ENCODE data around the gene C17orf114.

C17orf114 gene

DNA sequence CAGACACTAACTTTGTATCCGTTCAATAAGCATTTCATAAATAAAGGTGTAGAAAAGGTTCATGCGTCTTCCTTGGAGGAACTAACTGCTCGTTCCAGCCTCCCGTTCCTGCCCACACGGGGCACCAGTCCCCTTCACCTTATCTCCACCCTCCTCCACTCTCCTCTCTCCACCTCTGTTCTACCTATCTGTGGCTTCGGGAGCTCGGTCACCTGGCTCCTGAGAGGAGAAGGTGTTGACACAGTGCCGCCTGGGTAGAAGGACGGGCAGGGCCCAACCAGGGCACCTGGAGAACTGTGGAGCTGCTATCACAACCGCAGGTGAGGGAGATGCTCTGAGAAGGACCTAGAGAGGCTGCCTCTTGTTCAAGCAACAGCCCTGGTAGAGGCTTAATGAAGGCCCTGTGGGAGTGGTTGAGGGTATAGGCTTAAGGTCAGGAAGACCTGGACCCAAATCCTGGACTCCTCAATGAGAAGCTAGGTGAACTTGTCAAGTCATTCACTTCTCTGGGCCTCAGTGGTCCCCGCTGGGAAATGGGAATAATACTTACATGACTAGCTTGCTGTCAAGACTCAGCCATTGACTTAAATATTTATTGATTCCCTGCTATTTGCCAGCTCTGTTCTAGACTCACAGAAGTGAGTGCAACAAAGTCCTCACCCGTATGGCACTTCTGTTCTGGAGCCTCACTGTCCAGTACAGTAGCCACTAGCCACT is 21.4 kb upstream of the C17orf114 start:
- no peak for DNase-seq (ENCODE audit: low read depth in 2 of 2)

DNA sequence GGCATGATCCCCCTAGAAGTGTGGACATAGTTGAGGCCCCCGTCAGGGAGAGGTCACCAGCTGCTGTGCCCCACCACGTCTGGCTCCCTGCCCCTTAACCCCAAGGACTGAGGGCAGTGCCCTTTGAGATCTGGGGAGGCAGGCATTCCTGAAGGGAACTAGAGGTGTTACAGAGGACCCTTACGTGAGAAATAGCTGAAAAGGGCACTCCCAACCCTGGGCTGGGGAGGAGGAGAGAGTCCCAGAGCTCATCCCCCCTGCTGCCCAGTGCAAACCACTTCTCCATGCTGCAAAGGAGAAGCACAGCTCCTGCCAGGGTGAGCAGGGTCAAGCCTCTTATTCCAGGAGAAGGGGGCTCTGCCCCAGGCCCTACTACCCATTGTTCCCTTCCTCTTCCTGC is 20.7 kb upstream of the C17orf114 start:
- DNase-seq (ENCODE audit: low read depth in 2 of 2): no peak

DNA sequence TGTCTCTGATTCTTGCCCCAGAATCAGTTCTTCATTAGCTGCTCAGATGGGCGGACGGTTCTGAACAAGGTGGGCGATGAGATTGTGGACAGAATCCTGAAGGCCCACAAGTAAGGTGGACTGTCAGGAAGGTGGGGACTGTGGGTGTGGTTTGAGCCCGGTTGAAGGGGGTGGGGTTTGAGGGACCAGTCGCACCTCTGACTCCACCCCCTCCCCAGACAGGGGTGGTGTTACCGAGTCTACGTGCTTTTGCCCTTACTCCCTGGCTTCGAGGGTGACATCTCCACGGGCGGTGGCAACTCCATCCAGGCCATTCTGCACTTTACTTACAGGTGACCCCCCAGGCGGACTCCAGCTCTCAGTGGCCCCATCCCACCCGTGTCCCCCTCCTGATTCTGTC is 16.1 kb upstream of the C17orf114 start:
- DNase-seq (ENCODE audit: low read depth in 2 of 2): no peak

DNA sequence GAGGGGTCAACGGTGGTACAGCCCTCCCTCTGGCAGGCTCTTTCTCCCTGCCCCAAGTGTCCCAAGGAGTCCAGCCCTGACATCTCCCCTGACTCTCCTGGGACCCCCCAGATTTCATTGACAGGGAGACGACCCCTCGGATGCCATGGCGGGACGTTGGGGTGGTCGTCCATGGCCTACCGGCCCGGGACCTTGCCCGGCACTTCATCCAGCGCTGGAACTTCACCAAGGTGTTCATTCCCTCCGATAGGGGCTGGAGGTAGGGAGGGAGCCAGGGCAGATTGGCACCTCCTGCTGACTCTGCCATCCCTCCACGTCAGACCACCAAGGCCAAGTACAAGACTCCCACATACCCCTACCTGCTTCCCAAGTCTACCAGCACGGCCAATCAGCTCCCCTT is 14.7 kb upstream of the C17orf114 start:
- no peak for DNase-seq (ENCODE audit: low read depth in 2 of 2)

DNA sequence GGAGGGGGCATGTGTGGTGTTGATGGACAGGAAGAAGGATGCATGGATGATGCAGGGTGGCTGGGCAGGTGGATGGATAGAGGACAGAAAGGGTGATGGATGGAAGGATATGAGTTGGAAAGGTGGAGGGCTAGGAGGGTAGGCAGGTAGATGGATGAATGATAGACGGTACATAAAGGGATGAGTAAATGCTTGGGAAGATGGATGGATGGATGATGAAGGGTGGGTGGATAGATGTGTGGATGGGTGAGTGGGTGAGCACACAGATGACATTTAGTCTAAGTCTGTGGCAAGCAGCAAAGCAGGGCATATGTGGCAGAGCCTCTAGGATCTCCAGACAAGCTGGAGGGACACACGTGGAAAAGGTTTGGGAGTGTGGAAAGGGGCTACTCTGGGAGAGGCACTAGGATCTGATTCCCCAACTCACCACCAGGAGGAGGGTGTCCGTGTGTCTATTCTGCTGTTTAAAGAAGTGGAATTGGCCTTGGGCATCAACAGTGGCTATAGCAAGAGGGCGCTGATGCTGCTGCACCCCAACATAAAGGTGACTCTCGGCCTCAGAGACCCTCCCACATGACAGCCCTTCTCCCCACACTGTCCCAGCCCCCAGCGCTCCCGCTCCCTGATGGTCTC is 13.0 kb upstream of the C17orf114 start:
- no peak for DNase-seq (ENCODE audit: low read depth in 2 of 2)

DNA sequence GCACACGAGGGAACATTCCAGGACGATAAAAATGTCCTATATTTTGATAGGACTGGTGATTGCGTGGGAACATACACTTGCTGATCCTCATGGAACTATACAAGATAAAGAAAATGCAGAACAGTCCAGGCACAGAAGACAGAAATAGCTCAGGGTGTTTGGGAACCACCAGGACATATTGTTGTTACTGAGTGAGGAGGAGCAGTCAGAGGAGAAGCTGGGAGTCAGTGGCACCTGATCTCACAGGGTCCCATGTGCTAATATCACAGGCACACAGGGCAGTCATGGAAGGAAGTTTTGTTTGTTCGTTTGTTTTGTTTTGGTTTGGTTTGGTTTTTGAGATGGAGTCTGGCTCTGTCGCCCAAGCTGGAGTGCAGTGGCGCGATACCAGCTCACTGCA is 10.6 kb upstream of the C17orf114 start:
- no peak for DNase-seq (ENCODE audit: low read depth in 2 of 2)

DNA sequence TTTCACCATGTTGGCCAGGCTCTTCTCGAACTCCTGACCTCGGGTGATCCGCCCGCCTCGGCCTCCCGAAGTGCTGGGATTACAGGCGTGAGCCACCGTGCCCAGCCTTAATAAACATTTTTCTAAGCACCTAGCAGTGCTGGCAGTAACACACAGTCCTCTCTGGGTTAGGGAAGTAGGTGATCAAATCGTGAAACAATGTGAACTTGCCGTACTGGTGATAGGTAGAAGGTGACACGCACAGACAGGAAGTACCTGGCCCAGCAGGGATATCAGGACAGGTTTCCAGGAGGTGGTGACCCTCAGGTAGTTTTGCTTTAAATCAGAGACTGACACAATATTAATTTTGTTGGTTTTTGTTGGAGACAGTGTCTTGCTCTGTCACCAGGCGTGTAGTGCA is 9.3 kb upstream of the C17orf114 start:
- no peak for DNase-seq (ENCODE audit: low read depth in 2 of 2)

DNA sequence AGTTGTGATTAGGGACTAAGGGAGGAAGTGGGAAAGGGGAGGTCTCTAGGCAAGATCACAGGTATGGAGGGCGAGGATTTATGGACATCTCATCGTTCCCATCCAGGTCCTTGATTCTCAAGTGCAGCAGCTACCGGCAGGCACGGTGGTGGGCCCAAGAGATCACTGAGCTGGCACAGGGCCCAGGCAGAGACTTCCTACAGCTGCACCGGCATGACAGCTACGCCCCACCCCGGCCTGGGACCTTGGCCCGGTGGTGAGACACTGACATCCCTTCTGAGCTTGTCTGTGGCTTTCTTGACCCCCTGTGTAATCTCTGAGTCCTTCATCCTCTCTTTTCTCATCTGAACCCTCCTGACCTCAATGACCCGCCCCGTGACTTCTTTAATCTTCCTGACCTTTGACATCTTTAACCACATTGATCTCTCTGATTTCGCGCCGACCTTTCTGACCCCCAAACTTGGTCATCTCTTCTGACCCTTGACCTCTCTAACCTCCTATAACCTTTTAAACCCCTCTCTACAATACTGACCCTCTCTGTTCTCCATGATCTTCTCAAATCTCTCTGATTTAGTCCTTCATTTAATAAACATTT is 8.7 kb upstream of the C17orf114 start:
- no peak for DNase-seq (ENCODE audit: low read depth in 2 of 2)

DNA sequence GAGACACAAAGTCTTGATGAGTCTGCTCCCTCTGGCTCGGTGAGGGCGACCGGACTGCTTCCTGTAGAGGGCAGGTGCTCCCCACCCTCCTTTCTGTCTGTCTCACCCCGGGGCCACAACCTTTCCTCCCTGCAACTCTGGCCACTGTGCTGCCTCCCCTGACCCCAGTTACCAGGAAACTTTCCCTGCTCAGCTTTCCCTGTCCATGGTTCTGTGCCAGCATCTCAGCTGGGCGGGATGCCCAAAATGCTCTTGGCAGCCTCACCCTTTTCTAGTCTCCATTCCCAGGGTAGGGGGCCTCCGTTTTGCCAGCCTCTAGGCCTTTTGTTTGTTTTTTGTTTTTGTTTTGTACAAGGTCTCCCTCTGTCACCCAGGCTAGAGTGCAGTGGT is 6.2 kb upstream of the C17orf114 start:
- DNase-seq (ENCODE audit: low read depth in 2 of 2): no peak

DNA sequence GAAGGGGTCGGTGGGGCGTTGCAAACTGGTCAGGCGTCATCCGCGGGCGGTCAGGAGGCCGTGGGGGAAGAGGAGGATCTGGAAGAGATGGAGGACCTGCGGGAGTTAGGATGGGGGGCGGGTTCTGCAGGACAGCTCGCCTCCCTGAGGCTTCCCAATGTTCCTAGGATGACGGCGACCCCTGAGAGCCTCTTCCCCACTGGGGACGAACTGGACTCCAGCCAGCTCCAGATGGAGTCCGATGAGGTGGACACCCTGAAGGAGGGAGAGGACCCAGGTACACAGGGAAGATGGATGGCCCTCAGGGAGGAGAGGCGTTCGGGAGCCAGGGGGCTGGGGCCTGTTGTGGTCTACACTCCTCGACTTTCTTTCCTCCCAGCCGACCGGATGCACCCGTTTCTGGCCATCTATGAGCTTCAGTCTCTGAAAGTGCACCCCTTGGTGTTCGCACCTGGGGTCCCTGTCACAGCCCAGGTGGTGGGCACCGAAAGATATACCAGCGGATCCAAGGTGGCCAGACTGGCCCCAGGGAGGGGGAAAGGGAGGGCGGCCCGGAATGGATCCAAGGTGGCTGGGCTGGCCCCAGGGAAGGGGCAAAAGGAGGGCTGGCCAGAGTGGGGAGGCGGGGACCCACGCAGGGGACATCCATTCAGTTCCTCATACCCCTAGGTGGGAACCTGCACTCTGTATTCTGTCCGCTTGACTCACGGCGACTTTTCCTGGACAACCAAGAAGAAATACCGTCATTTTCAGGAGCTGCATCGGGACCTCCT is 5.7 kb upstream of the C17orf114 start:
- no peak for DNase-seq (ENCODE audit: low read depth in 2 of 2)

DNA sequence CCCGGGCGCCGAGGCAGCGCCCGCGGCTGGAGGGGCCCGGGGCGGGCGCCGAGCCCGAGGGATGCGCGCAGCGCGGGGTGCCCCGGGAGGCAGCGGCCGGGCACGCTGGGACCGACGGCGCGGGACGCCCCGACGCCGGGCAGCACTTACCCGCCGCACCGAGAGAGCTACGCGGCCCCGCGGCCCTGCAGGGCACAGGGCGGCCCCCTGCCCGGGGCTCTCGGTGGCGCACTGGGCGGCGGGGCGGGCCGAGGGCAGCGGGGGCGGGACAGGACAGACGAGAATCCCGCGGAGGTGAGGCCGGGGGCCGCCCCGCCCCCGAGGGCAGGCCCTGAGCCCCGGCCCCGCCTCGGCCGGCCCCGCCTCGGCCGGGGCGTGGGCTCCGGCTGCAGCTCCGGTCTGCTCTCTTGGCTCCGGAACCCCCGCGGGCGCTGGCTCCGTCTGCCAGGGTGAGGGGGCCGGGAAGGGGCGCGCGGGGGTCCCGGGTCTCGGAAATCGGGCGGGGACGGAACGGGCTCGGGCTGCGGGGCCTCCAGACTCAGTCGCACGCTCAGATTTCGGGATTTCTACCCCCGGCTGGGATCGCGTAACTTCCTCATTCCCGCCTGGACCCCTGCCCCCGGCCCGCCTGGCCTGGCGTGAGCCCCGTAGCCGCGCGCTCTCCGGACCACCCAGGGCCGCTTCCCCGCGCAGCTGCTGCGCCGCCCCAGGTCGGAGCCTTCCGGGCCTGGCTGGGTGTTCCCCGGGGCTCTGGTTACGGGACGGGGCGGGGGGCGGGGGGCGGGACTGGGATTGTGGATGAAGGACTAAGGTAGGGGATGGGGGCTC is 4.9 kb upstream of the C17orf114 start, which contains the start of gene PLD2:
PLD2 (plus strand) TSS at position 376 of the 828 bp plus-strand sequence. CDS start 621 bp downstream, outside the sequence.
- DNase-seq (ENCODE audit: low read depth in 2 of 2): peak; percentile 75 to 88

DNA sequence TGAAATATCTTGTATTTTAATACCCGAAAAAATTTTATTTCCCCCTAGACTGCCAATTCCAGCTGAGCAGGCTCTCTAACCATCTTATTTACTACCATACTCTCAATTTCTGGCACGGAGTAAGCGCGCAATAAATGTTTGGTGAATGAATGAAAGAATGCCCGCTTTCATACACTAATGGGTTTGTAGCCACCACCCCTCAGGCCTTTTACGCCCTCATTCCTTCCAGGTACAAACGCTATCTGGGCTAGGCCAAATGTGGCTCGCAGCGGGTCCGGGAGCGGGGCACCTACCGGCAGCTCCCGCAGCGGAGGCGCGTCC is 4.3 kb upstream of the C17orf114 start:
- no peak for DNase-seq (ENCODE audit: low read depth in 2 of 2)

DNA sequence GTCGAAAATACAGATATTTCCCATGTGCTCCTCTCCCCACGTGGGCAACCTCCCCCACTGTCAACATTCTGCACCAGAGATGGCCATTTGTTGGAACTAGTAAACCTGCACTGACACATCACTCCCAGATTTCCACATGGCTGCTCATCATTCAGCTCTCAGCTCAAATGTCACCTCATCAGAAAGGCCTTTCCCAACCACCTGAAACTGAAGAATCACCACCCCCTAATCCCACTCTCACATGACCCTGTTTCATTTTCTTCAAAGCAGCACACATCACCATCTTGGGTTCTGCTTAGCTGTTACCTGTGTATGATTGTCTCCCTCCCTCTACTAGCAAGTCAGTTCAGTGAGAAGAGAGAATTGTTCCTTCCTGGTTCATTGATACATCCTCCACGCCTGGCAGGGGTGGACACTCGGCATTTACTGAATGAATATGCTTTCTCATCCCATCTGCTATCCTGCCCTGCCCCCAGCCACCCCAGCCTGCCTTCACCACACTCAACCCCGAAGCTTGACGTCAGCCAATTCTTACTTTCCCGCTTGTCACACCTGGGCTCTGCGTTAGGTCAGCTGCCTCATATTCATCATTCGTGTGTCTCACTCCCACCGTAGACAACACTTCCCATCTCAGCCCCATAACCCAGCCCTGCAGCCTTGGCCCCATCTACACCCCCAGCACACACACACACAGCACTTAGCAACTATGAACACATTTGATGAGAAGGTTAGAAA is 1.5 kb downstream of the C17orf114 start:
- no peak for DNase-seq (ENCODE audit: low read depth in 2 of 2)

DNA sequence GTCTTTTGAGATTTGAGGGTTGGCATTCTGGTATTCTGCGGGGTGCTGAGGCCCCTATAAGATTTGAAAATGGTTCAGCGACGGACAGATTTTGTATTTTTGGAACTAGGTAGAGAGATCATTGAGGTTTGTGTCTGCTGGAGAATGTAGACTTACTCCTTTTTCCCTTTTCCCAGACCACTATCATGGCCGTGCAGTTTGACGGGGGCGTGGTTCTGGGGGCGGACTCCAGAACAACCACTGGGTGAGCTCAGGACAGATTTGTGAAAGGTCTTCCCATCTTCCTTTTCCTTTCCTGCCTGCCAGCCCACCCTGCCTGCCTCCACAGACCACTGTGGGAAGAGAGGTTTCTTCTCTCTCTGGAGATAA is 5.6 kb downstream of the C17orf114 start:
- no peak for DNase-seq (ENCODE audit: low read depth in 2 of 2)

DNA sequence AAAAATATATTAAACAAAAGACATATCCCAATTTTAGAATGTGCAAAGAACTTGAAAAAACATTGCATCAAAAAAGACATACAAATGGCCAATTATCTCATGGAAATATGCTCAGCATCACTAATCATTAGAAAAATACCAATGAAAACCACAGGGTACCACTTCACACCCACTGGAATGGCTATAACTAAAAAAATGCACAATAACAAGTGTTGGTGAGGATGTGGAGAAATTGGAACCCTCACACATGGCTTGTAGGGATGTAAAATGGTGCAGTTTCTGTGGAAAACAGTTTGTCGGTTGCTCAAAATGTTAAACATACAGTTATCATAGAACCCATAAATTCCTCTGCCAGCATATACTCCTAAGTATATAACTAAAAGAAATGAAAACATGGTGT is 7.0 kb downstream of the C17orf114 start:
- no peak for DNase-seq (ENCODE audit: low read depth in 2 of 2)

DNA sequence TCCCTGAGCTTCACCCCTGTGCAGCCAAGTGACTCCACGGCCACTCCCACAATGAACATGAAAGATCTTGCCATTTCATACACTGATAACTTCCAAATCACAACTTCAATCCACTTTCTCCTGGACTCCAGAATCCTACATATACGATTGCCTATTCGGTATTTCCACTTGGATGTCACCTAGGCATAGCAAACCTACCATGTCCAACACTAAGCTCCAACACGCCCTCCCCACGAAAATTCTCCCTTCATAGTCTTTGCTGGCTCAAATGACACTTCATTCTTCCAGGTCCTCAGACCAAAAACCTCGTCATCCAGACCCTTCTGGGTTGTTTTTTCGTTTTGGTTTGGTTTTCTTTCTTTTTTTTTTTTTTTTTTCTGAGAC is 11.4 kb downstream of the C17orf114 start:
- DNase-seq (ENCODE audit: low read depth in 2 of 2): no peak

DNA sequence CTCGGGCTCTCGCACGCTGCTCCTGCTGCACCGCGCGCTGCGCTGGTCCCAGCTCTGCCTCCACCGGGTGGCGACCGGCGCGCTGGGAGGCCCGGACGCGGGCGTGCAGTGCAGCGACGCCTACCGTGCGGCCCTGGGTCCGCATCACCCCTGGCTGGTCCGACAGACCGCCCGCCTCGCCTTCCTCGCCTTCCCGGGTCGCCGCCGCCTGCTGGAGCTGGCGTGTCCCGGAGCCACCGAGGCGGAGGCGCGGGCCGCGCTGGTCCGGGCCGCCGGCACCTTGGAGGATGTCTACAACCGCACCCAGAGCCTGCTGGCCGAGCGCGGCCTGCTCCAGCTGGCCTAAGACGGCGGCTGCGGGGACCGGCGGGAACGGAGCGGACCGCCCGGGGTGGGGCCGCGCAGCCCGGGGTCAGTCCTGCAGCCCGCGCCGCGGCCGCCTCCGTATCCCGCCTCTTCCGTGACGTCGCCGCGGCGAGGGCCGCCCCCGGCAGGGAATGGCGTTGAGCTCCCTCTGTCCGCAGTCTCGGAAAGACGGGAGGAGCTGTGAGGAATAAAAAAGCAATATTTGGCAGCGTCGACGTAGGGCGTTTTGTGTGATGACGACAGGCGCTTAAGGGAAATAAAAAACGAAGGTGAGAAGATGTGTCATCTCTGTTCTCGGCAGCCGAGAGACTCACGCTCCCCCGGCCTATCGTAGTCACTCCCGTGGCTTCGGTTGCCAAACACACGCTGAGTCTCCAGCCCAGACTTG is 12.0 kb downstream of the C17orf114 start:
- peak; percentile 67 to 78 for DNase-seq (ENCODE audit: low read depth in 2 of 2)

DNA sequence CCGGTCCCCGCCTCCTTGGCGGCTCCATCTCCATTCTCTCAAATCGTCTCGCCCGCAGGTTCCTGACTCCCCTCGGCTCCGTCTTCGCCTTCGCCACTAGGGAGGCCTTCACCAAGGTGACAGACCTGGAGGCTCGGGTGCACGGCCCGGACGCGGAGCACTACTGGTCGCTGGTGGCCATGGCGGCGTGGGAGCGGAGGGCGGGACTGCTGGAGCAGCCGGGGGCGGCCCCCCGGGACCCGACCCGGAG is 12.5 kb downstream of the C17orf114 start:
- DNase-seq (ENCODE audit: low read depth in 2 of 2): no peak

DNA sequence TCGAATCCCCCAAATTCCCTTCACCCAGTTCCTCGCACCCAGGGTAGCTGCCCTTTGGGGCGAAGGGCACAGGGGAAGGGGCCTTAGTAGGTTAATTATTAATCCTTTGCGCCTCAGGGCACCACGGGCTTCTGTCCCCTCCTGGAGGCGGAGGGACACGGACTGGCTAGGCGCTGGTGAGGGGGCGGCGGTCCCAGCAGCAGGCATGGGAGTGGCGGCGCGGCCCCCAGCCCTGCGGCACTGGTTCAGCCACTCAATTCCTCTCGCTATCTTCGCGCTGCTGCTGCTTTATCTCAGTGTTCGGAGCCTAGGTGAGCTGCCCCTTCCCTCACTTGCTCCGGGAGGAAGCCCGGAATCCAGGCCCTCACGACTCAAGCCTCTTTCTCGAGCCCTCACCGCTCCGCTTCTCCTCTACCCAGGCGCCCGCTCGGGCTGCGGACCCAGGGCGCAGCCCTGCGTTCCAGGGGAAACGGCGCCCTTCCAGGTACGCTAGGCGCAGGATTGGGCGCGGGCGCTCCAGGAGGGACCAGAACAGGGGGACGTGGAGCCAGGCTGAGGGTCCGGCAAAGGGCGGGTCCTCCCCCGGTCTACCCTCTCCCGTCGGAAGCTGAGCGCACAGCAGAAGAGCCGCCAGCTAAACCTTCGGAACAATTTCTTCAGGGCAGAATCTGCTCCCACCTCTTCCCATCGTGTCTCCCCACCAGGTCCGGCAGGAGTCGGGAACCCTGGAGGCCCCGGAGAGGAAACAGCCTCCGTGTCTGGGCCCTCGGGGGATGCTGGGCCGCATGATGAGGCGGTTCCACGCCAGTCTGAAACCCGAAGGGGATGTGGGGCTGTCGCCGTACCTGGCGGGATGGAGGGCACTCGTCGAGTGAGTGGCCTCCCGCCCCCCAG is 13.1 kb downstream of the C17orf114 start, which contains the start of gene GLTPD2:
GLTPD2 (plus strand) TSS at position 158 of the 894 bp plus-strand sequence; CDS start at position 206, 48 bp downstream.
- no peak for DNase-seq (ENCODE audit: low read depth in 2 of 2)
